HG03575 (cell line): ENCODE results near the gene TRDN.

Experiments
- ATAC-seq: cut with Tn5 transposase; IDR thresholded peaks from one replicate; pipeline ENCODE4 v1.9.1; 2021; ENCODE audit not compliant: unreplicated experiment, insufficient number of reproducible peaks, low FRiP score; ENCODE audit errors: extremely low read depth

The TRDN gene

GRCh38 chr6:123224077-123224476 is 412.7 kb downstream of the TRDN start:
- ATAC-seq, result no peak

DNA sequence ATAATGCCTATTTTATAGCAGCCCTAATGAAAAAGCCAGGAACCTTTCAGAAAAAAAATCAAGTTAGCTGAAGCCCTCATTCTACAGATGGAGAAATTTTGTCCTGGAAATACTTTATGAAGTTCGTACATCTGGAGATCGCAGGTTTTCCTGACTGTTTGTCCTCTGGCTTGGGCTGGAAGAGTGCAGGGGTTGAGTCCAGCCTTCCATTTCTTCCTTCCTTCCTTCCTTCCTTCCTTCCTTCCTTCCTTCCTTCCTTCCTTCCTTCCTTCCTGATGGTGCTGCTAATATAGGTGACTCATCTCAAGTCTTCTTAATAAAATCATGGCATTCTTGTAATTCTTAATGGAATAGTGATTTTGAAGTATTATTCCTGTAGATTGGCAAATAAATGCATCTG is 413.3 kb downstream of the TRDN start:
- ATAC-seq, result no peak

DNA sequence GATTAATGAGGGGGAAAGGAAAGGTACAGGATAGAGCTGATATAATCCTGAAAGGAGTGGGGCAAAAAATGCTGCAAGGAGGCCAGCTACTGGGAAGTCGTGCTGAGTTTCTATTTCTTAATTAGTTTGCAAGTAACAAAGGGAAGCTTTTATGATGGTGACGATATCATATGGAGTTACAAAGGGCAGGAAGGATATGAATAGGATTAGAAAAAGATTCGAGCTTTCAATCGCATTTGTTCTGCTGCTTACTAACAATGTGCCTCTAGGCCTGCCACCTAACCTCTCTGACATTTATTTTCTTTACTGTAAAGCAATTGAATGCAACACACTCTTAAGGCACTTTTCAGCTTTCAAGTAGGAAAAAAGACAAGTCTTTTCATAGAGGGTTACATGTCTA is 421.5 kb downstream of the TRDN start:
- no peak for ATAC-seq

DNA sequence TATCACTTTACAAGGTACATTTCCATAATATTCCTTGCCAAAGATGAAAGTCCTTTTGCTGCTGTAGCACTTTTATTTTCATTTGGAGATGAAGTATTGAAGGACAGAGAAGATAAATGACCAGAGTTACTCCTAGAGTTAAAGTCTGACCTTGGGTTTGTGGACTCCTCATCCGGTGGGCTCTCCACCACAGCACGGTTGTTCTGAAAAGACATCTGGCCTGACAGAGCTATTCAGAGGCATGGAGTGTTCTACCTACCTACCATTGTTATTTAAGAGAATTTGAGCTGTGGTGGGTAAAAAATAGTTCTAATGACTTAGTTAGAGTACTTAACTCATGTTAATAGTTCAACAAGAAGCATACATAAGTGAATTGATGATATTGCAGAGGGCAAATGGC is 422.3 kb downstream of the TRDN start:
- no peak for ATAC-seq

GRCh38 chr6:123213921-123214320 is 422.8 kb downstream of the TRDN start:
- no peak for ATAC-seq

DNA sequence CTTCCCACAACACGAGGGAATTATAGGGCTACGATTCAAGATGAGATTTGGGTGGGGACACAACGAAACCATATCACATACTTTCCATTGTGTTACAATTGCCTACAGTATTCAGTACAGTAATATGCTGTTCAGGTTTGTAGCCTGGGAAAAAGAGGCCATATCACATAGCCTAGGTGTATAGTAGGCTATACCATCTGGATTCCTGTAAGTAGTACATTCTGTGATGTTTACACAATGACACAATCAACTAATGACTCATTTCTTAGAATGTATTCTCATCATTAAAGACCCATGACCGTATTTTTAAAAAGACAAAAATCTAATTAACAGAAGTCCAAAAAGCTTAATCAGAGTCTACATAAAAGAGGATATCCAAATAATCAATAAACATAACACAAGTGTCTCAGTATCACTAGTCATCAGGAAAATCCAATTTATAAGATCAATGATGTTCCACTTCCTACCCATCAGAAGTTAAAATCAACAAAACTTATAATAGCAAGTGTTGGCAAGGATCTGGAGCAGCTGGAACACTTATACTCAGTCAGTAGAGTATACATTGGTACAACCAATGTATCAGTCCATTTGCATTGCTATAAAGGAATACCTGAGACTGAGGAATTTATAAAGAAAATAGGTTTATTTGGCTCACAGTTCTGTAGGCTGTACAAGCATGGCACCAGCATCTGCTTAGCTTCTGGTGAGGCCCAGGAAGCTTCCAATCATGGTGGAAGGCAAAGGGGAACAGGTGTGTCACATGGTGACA is 424.8 kb downstream of the TRDN start:
- ATAC-seq, result no peak

DNA sequence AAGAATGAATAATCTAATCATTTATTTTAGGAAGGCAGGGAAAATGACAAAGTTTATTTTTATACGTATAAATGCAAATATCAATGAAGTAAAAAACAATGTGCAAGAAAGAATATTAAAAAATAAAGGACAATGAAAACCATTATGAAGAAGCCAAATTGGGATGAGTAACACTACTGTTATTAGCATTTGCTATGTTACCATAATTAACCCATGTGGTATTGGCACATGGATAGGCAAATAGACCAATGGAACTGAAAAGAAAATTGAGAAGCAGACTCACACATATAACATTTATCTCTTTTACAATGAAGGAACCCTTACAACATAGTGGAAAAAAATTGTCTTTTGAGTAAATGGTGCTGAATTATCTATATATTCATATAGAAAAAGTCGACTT is 426.1 kb downstream of the TRDN start:
- no peak for ATAC-seq

DNA sequence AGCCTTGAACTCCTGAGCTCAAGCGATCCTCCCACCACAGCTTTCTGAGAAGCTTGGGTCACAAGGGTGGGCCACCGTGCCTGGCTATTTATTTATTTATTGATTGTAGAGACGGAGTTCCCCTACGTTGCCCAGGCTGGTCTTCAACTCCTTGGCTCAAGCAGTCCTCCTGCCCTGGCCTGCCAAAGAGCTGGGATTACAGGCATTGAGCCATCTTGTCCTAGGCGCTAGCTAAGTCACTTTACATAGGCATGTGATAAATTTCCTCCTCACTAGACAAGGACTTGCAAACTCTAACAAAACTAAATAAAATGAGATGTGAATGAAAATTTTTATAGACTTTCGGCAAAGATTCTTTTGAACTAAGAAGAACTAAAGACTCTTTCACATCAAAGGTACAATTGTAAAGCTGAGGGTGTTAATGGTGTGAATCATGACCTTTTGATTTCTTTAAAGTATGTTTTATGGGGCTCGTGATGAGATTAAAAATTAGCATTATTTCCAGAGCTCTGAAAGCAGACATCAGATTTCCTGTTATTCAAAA is 428.7 kb downstream of the TRDN start:
- ATAC-seq, result no peak

- ATAC-seq, result no peak
Observed at GRCh38 chr6:123203928-123204327, 432.8 kb downstream of the TRDN start.

- ATAC-seq, result no peak
Observed at GRCh38 chr6:123201869-123202372, 434.8 kb downstream of the TRDN start.

- ATAC-seq, result no peak
Observed at GRCh38 chr6:123193298-123193697, 443.5 kb downstream of the TRDN start.

DNA sequence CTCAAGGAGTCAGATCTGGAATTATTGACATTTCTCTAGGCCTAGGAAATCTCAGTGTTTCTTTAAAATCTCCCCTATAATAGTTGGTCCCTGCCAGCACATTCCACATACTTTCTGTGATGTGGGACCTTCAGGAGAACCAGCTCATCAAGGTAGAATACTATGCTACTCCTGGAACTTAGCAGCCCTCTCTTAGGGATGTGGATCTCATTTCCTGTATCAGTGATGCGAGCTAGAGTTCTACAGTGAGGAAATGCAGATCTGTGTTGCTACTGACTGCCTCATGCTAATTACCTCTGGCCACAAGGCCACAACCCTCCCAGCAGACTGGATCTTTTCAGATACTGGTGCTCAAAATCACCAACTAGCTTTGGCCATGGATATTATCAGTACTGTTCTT is 446.9 kb downstream of the TRDN start:
- ATAC-seq, result no peak

GRCh38 chr6:123182998-123183397 is 453.8 kb downstream of the TRDN start:
- no peak for ATAC-seq

DNA sequence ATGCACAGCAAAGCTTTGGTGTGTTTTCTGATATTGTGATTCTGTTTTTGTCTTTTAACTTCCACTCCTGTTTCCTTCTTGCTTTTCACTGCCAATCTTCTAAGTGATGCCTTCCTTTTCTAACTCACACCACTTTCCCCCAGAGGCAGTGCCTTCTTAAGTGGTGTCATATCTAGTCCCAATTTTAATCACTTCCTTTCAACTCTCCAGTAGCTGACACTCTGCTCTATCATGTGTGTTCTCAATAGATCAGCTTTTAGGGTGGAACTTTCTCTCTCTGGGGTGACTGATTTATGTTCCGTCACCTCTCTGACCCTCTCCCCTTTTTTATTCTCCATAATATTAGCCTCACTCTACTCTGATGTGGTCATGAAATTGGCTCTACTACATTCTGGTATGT is 460.0 kb downstream of the TRDN start:
- ATAC-seq, result no peak

- ATAC-seq, result no peak
Observed at GRCh38 chr6:123171341-123172115, 465.2 kb downstream of the TRDN start.

- ATAC-seq, result no peak
Observed at GRCh38 chr6:123169774-123170095, 467.0 kb downstream of the TRDN start.

DNA sequence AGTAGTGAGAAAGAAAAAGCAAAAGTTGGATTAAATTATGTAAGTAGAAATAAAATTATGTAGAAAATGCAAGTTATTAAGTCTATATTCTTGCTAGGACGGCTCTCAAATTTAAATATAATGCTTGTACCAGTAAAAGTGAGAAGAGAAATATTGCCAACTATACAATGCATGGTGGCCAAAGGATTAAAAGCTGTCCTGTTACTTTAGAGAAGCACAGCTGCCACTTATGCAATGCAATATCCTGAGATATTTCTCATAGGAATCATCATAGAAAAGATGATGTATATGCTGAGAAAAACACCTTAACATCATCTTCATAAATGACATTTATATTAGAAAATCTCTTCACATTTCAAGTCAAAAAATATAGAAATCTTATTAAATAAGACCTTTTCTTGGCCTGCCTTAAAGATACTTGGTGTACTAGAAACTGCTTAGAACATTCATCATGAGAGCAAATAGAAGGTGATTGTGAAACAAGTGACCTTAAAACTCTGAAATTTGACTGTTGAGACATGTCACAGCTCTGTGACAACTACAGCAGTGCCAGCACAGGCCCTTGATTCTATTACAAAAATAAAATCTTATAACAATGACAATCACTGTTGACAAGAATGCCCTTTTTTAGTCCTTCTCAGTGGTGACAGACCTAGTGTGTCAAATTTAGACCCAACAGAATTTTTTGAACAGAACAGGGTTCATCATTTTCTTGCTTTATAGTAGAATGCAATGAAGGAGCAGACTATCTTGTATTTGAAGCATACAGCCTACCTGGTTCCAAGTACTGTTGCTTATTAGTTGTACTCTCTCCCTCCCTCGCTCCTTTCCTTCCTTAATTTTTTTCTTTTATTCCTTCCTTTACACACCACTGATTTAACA is 467.6 kb downstream of the TRDN start:
- no peak for ATAC-seq

DNA sequence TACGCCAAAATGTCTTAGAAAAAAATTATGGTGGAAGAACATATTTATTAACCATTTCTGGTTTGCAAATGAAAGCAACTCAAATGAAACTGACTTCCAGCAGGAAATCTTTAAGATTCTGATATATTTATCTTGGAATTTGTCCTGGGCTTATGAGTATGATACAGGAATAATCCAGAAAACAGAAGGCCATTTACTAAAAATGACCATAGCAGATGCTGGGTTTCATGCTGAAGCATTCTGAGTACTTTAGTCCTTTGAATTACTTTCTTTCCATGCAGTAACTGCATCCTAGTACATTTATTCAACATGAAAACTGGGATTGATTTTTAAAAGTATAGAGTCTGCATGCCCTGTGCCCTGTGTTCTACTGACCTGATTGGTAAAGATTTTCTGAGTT is 468.3 kb downstream of the TRDN start:
- ATAC-seq, result no peak
